Urinary bladder (tissue), 4 donors: Measurements from ENCODE around the gene DMAC1. TPM values are rescaled to one million over a fixed set of nuclear protein-coding genes. Genes with fewer than 3 reads are reported as not detected.

Experiments used
- DNase-seq: peaks from one replicate; pipeline ENCODE4 v3.0.0-alpha.2; 2015; ENCODE audit errors: extremely low spot score
- H3K27ac ChIP-seq: one replicate; pipeline ENCODE4 v1.5.1; 2013; ENCODE audit warnings: low read depth, mild to moderate bottlenecking, moderate library complexity
- H3K36me3 ChIP-seq: one replicate; pipeline ENCODE4 v1.6.1; 2013; ENCODE audit warnings: mild to moderate bottlenecking, moderate library complexity; ENCODE audit not compliant: insufficient read depth
- H3K4me1 ChIP-seq: one replicate; pipeline ENCODE4 v1.6.1; 2013; ENCODE audit warnings: mild to moderate bottlenecking, moderate library complexity; ENCODE audit not compliant: insufficient read depth
- H3K4me3 ChIP-seq: one replicate; pipeline ENCODE4 v1.5.1; 2013; ENCODE audit warnings: low read depth, low read length
- WGBS: extraction: QIAGEN DNeasy Blood & Tissue Kit; methylation state at CpG from one replicate; pipeline ENCODE4 v1.1.7; 2013; 5-methylcytosine and 5-hydroxymethylcytosine counted together
- polyA plus RNA-seq: library from polyadenylated mRNA; stranded (reverse); fragments of 200-250 nt; gene quantifications from one replicate; pipeline ENCODE4 v1.2.3, GENCODE V29; 2013
- total RNA-seq: library from RNA; depleted of rRNA; stranded (reverse); fragments of >200 nt; gene quantifications from one replicate; pipeline ENCODE4 v1.2.3, GENCODE V29; 2014
- donor health status: healthy with polysubstance abuse.
- donor health status: healthy.

The DMAC1 gene
- total and polyA plus RNA-seq, 2 donors: 23.9 to 25.0 TPM

GRCh38 chr9:7770111-7770510 lies 29.5 kb downstream of the DMAC1 start:
- Histone ChIP-seq H3K36me3 (no peaks in the 10 kb centered on the region), H3K4me1 (no peaks in the 10 kb centered on the region), H3K4me3 (no peak overlapping the region), H3K27ac (no peak overlapping the region)
- no peak for DNase-seq
- WGBS: 24% methylated on average over 2 of the region's 2 CpGs

GRCh38 chr9:7762600-7762999 lies 37.0 kb downstream of the DMAC1 start:
- no peak overlapping the region for H3K4me3 ChIP-seq
- no peak overlapping the region for H3K27ac ChIP-seq
- DNase-seq: no peak
- H3K36me3 ChIP-seq: no peaks in the 10 kb centered on the region
- 82% methylated on average over 3 of the region's 3 CpGs for WGBS
- H3K4me1 ChIP-seq: no peaks in the 10 kb centered on the region

GRCh38 chr9:7760014-7760415 lies 39.6 kb downstream of the DMAC1 start:
- WGBS: 71% methylated on average over 1 of the region's 1 CpG

GRCh38 chr9:7756088-7756487 lies 43.5 kb downstream of the DMAC1 start:
- H3K4me1 ChIP-seq: no peaks in the 10 kb centered on the region

More at GRCh38 chr9:7760014-7760415, 39.6 kb downstream of the DMAC1 start:
- H3K4me1 ChIP-seq: no peaks in the 10 kb centered on the region
- H3K27ac ChIP-seq: no peak overlapping the region
- DNase-seq: no peak
- H3K36me3 ChIP-seq: no peaks in the 10 kb centered on the region
- H3K4me3 ChIP-seq: no peak overlapping the region

GRCh38 chr9:7752481-7752880 lies 47.1 kb downstream of the DMAC1 start:
- no peak for DNase-seq
- Histone ChIP-seq H3K4me1 (no peaks in the 10 kb centered on the region), H3K27ac (no peak overlapping the region), H3K4me3 (no peak overlapping the region), H3K36me3 (no peaks in the 10 kb centered on the region)
- WGBS: 53% methylated on average over 2 of the region's 2 CpGs

More at GRCh38 chr9:7756088-7756487, 43.5 kb downstream of the DMAC1 start:
- H3K4me3 ChIP-seq: no peak overlapping the region
- no peak overlapping the region for H3K27ac ChIP-seq
- no peak for DNase-seq
- no peaks in the 10 kb centered on the region for H3K36me3 ChIP-seq
